RCC 7860 (cell line): ENCODE data around the gene LDB2.

Experiments
- DNase-seq: peaks from one replicate; pipeline ENCODE4 v3.0.0-alpha.2; 2015; ENCODE audit warnings: low spot score
- FAIRE-seq: peaks from 2 replicates; lab custom pipeline; 2012; peaks lifted over from hg19 to GRCh38; lab: Jason Lieb, UNC

LDB2 gene

DNA sequence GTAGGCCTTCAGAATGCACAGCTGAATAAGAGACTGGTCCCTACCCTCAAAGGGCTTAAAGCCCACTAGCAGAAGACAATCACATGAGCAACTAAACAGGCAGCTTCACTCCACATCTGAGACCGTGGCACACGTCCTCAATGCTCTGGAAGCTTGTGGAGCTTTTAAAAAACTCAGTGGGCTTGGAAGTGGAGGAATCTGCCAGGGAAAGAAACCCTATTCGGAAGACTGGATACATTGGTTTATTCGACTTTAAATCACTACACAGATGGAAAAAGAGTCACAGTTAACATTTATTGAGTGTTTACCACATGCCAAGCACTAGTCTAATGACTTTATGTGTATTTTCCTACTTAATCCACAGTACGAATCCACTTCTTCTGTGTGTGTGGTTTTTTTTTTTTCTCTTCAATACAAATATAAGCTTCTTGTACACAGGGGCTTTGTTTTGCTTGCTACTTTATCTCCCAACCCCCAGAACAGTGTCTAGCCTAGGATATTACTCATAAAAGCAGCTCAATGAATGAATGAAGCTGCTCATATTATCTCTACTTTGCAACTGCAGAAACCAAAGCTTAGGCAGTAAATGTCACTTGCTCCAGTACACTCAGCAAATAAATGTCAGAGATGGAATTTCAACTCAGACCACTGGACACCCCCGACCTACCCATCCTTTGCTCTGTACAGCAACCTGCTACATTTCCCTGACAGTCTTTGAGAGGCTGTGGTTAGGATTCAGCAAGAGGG lies 137.7 kb downstream of the LDB2 start:
- FAIRE-seq: no peak
- DNase-seq: no peak

DNA sequence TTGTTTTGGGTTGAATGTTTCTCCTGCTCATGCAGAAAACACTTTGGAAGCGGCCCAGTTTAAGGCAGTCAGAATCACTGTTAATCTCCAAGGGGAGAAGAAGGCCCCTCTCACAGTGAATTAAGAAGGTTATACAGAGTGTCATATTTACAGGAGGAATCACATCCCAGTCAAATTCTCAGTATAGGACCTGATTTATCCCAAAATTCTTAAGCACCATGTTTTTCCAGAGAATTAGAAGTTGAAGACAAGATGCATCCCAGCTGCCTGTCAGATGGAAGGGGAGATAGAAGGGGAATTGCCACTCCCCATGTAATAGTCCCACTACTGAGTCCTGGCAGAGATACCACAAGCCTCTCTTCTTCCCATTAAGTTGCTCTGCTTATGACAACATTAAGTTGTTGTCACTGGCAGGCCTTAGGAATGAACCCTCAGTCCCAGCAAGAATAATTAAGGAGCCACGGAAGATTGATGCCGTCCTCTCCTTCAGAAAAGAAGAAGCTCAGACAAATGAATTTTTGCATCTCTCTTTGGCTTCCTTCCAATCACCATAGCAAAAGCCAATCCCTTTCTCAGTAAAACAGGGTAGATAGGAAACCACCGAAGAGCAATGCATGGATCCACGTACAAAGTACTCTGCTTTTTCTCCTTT lies 138.4 kb downstream of the LDB2 start:
- FAIRE-seq (no peak), DNase-seq (no peak)

GRCh38 chr4:16758816-16759215 lies 139.6 kb downstream of the LDB2 start:
- DNase-seq (no peak), FAIRE-seq (no peak)

- DNase-seq: no peak
- no peak for FAIRE-seq
Observed at GRCh38 chr4:16758255-16758654, 140.2 kb downstream of the LDB2 start.

- DNase-seq: no peak
Observed at GRCh38 chr4:16757080-16757521, 141.3 kb downstream of the LDB2 start.

GRCh38 chr4:16754104-16754503 lies 144.3 kb downstream of the LDB2 start:
- no peak for FAIRE-seq
- no peak for DNase-seq

More at GRCh38 chr4:16757080-16757521, 141.3 kb downstream of the LDB2 start:
- FAIRE-seq: no peak

GRCh38 chr4:16752150-16752549 lies 146.3 kb downstream of the LDB2 start:
- FAIRE-seq (no peak), DNase-seq (no peak)

GRCh38 chr4:16750882-16751642 lies 147.4 kb downstream of the LDB2 start:
- no peak for FAIRE-seq

GRCh38 chr4:16750216-16750615 lies 148.2 kb downstream of the LDB2 start:
- DNase-seq: no peak
- no peak for FAIRE-seq

More at GRCh38 chr4:16750882-16751642, 147.4 kb downstream of the LDB2 start:
- no peak for DNase-seq

GRCh38 chr4:16745887-16746286 lies 152.6 kb downstream of the LDB2 start:
- FAIRE-seq (no peak), DNase-seq (no peak)

- DNase-seq (no peak), FAIRE-seq (no peak)
Observed at GRCh38 chr4:16745009-16745635, 153.3 kb downstream of the LDB2 start.

GRCh38 chr4:16741287-16741686 lies 157.2 kb downstream of the LDB2 start:
- DNase-seq (no peak), FAIRE-seq (no peak)

DNA sequence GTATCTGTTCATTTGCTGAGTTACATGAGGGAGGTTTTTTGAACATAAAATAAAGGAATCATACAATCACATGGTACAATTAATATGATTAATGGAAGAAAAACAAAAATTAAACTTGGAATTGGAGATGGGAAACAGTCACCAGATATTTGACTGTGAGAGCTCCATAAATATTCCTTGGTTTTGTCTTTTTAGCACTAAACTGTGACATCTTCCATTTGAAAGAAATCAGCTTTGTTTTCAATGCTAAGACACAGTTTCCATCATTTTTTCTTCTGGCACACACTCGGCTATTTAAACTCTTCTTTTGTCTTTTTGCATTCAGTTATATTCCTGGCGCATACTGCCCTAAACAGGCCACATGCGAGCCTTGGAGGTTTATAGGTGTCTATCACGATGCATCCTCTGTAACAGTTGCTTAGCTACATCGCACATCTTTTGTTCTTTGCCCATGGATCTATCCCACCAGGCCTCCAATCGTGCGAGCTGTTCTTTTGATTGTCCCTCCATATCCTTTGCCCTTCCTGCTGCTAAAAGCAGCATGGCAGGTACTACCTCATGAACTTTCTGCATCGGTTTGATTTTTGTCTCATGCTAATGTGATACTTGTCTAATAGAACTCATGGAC lies 158.3 kb downstream of the LDB2 start:
- DNase-seq: no peak
- FAIRE-seq: no peak

DNA sequence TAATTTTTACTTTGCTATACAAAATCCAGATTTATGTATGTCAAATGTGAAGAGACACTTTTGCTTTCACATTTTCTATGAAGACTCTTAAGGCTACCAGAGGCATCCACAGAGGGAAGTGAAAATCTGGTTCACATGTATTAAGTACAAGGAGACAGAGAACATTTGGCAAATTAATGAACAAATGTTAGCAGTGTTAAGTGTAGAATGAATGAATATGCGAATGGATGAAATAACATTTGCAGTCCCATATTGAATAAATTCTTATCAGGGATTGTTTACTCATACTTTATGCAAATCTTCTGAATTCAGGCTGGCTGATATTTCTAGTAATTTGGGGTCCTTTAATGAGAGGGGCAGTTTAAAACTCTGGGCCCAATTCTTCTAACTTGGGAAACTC lies 159.9 kb downstream of the LDB2 start:
- DNase-seq: no peak
- no peak for FAIRE-seq

GRCh38 chr4:16733509-16733908 lies 164.9 kb downstream of the LDB2 start:
- no peak for FAIRE-seq
- no peak for DNase-seq

GRCh38 chr4:16732741-16733140 lies 165.7 kb downstream of the LDB2 start:
- FAIRE-seq: no peak

DNA sequence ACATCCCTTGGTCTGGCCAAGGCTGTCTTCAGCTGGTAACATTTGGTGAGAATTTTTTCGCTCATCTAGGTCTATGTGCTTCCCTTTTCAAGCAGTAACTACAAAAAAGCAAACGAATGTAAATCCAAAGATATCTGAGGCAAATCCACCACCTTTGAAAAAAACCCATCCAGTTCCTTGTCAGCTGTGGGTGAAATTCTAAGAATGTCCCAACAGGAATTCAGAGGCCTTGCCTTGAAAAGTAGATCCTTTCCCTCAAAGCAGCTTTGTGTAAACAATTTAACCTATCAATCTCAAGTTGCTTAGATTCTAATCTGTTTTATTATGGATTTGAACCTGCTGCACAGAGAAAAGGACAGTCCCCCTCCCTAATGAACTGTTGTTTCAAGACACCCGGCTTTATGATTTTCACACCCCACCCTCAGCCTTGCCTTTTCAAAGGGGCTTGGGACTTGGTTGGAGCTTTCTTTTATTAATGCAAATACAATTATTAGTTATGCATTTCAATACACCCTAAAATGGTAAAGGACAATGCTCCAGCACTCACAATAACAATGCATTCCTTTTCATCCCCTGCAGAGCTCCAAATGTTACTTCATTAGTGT lies 166.6 kb downstream of the LDB2 start:
- FAIRE-seq (no peak), DNase-seq (no peak)

More at GRCh38 chr4:16732741-16733140, 165.7 kb downstream of the LDB2 start:
- no peak for DNase-seq

- no peak for FAIRE-seq
- no peak for DNase-seq
Observed at GRCh38 chr4:16730522-16731205, 167.8 kb downstream of the LDB2 start.

DNA sequence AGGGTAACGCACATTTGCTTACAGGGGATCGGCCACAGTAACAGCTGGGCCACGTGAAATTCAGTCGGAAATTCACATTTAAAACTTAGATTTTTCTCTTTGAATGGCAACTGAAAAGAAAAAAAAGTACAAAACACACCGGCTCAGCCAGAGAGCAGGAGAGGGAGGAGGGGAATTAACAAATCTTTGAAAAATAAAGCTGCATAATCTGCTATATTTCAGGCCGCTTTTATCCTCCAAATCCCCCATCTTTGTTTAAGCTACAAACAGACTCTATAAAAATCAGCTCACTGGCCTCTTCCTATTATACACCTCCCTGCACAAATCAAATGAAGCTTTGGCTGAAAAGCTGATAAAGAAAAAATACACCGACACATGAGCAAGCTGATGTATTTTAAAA lies 169.1 kb downstream of the LDB2 start:
- DNase-seq (no peak), FAIRE-seq (no peak)

GRCh38 chr4:16728849-16729248 lies 169.6 kb downstream of the LDB2 start:
- DNase-seq (no peak), FAIRE-seq (no peak)
